ENCODE measurements around the gene GMFB.

GRCh38 chr14:54493293-54493692 lies 4.5 kb upstream of the GMFB start:
- TF ChIP-seq CTCF (conservative IDR thresholded peaks at IDR 0.05 in 1 of 2, IDR thresholded peaks at IDR 0.05 in 1 of 2; ENCODE audit: extremely low read depth in 1 of 2, insufficient read depth in 1 of 2, low read depth in 1 of 2, low read length in 2 of 2) (peak in 1 of 2 donors; percentile 20), EZH2 (IDR thresholded peaks at IDR 0.05; ENCODE audit: borderline replicate concordance, low read length) (no peak)

Data from mammary epithelial cell (primary cell).